Trophoblast cell (in vitro differentiated cells and primary cell): ENCODE measurements around the gene DYRK1B.
"Not testable (repeated sequence)": the region's sequence is repeated elsewhere in the genome, so short reads cannot be mapped to it uniquely, and the experiment has no call there.

Experiments used
- DNase-seq, 2 donors: peaks; one replicate each; pipeline ENCODE4 v3.0.0-alpha.2; 2016
- H2AFZ ChIP-seq: 2 replicates; pipeline ENCODE4 v1.6.1; 2013; ENCODE audit warnings: low read length, moderate library complexity, mild to moderate bottlenecking; ENCODE audit not compliant: insufficient read depth, poor library complexity
- H2AK5ac ChIP-seq: 2 replicates; pipeline ENCODE4 v1.6.1; 2013; ENCODE audit warnings: mild to moderate bottlenecking, low read length
- H2BK120ac ChIP-seq: 2 replicates; pipeline ENCODE4 v1.6.1; 2013; ENCODE audit warnings: low read length, mild to moderate bottlenecking, moderate library complexity; ENCODE audit not compliant: insufficient read depth, poor library complexity
- H2BK12ac ChIP-seq: 2 replicates; pipeline ENCODE4 v1.6.1; 2013; ENCODE audit warnings: mild to moderate bottlenecking, low read length, moderate library complexity
- H2BK5ac ChIP-seq: 2 replicates; pipeline ENCODE4 v1.6.1; 2013; ENCODE audit warnings: low read length, low read depth, moderate library complexity, mild to moderate bottlenecking; ENCODE audit not compliant: poor library complexity
- H3K14ac ChIP-seq: 2 replicates; pipeline ENCODE4 v1.6.1; 2013; ENCODE audit warnings: mild to moderate bottlenecking, low read length
- H3K18ac ChIP-seq: 2 replicates; pipeline ENCODE4 v1.6.1; 2013; ENCODE audit warnings: mild to moderate bottlenecking, low read length
- H3K23ac ChIP-seq: 2 replicates; pipeline ENCODE4 v1.6.1; 2013; ENCODE audit warnings: low read length
- H3K27ac ChIP-seq: 2 replicates; pipeline ENCODE4 v1.5.1; 2013; ENCODE audit warnings: low read depth, mild to moderate bottlenecking, inconsistent platforms, low read length, moderate library complexity
- H3K27me3 ChIP-seq: 2 replicates; pipeline ENCODE4 v1.6.1; 2013; ENCODE audit warnings: inconsistent platforms, mild to moderate bottlenecking, low read length, moderate library complexity; ENCODE audit not compliant: insufficient read depth
- H3K36me3 ChIP-seq, 2 experiments: 1 replicate in 1 of 2; 2 replicates in 1 of 2; pipeline ENCODE4 v1.6.1; 2013; ENCODE audit warnings: low read length in 2 of 2, mild to moderate bottlenecking in 2 of 2, moderate library complexity in 1 of 2; ENCODE audit not compliant: insufficient read depth in 2 of 2, control insufficient read depth in 1 of 2
- H3K4ac ChIP-seq: 2 replicates; pipeline ENCODE4 v1.6.1; 2013; ENCODE audit warnings: low read depth, mild to moderate bottlenecking, low read length, moderate library complexity
- H3K4me1 ChIP-seq, 2 experiments: 1 replicate in 1 of 2; 2 replicates in 1 of 2; pipeline ENCODE4 v1.6.1; 2013; ENCODE audit warnings: low read length in 2 of 2, mild to moderate bottlenecking in 2 of 2, moderate library complexity in 1 of 2; ENCODE audit not compliant: insufficient read depth in 2 of 2, control insufficient read depth in 1 of 2
- H3K4me2 ChIP-seq: 2 replicates; pipeline ENCODE4 v1.6.1; 2013; ENCODE audit warnings: inconsistent platforms, mild to moderate bottlenecking, low read length, moderate library complexity
- H3K4me3 ChIP-seq: 2 replicates; pipeline ENCODE4 v1.5.1; 2013; ENCODE audit warnings: mild to moderate bottlenecking, low read depth, low read length, inconsistent platforms
- H3K79me1 ChIP-seq: one replicate; pipeline ENCODE4 v1.6.1; 2013; ENCODE audit warnings: low read length
- H3K79me2 ChIP-seq: 2 replicates; pipeline ENCODE4 v1.6.1; 2013; ENCODE audit warnings: low read length, mild to moderate bottlenecking; ENCODE audit not compliant: control insufficient read depth, insufficient read depth, poor library complexity
- H3K9ac ChIP-seq: 2 replicates; pipeline ENCODE4 v1.6.1; 2013; ENCODE audit warnings: mild to moderate bottlenecking, low read length
- H3K9me3 ChIP-seq: 2 replicates; pipeline ENCODE4 v1.6.1; 2013; ENCODE audit warnings: low read depth, mild to moderate bottlenecking, control low read depth, inconsistent platforms, low read length; ENCODE audit not compliant: insufficient read depth
- H4K12ac ChIP-seq: 2 replicates; pipeline ENCODE4 v1.6.1; 2013; ENCODE audit warnings: low read depth, mild to moderate bottlenecking, low read length, moderate library complexity
- H4K8ac ChIP-seq: 2 replicates; pipeline ENCODE4 v1.6.1; 2013; ENCODE audit warnings: low read depth, mild to moderate bottlenecking, low read length, moderate library complexity
- H4K91ac ChIP-seq: one replicate; pipeline ENCODE4 v1.6.1; 2013; ENCODE audit warnings: low read depth, mild to moderate bottlenecking, low read length, moderate library complexity
- WGBS: extraction: QIAGEN DNeasy Blood & Tissue Kit; methylation state at CpG from one replicate; pipeline ENCODE4 v1.1.7; 2013; ENCODE audit warnings: missing lambda C conversion rate; ENCODE audit not compliant: insufficient read length, insufficient coverage; ENCODE audit errors: extremely low coverage; 5-methylcytosine and 5-hydroxymethylcytosine counted together

The DYRK1B gene

GRCh38 chr19:39811064-39811463, 22.9 kb downstream of the DYRK1B start:
- Histone ChIP-seq H3K4me2 (no peak overlapping the region), H2BK12ac (no peak overlapping the region), H3K36me3 (no peaks in the 10 kb centered on the region), H4K91ac (no peak overlapping the region), H3K23ac (no peak overlapping the region), H3K79me2 (no peaks in the 10 kb centered on the region), H3K9ac (no peak overlapping the region), H3K4ac (no peak overlapping the region), H3K27ac (no peak overlapping the region), H3K14ac (no peak overlapping the region), H3K9me3 (peaks cover 2% of the 10 kb centered on the region), H4K12ac (no peak overlapping the region), H2AFZ (no peak overlapping the region), H3K79me1 (no peaks in the 10 kb centered on the region), H4K8ac (no peak overlapping the region), H2BK120ac (no peak overlapping the region), H3K4me3 (no peak overlapping the region), H3K27me3 (no peaks in the 10 kb centered on the region), H3K4me1 (no peaks in the 10 kb centered on the region), H2BK5ac (no peak overlapping the region), H3K18ac (no peak overlapping the region), H2AK5ac (no peak overlapping the region)
- no peak for DNase-seq
- WGBS = no CpG with 5 or more reads among the region's 4 CpGs

DNA sequence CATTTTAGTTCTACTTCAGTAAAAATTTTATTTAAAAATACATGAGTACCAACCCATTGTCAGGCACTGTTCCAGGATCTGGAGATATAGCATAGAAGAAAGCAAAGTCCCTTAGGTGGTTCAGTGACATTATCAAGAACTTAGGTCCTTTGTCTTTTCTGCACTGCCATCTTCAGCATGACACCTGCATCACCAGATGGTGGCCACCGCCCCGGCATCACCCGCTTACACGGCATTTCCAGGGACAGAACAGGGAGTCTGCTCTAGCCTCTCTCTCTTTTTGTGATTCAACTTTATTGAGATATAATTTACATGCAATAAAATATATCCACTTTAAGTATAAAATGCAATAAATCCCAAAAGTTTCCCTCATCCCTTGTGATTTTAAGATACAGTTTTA, 23.5 kb downstream of the DYRK1B start:
- Histone ChIP-seq H3K18ac (no peak overlapping the region), H2BK120ac (no peak overlapping the region), H3K4me1 (no peaks in the 10 kb centered on the region), H4K12ac (no peak overlapping the region), H3K27me3 (no peaks in the 10 kb centered on the region), H3K27ac (no peak overlapping the region), H2AK5ac (no peak overlapping the region), H3K36me3 (no peaks in the 10 kb centered on the region), H3K4me3 (no peak overlapping the region), H3K4ac (no peak overlapping the region), H3K14ac (no peak overlapping the region), H3K4me2 (no peak overlapping the region), H2BK12ac (no peak overlapping the region), H2BK5ac (no peak overlapping the region), H3K9me3 (peaks cover 2% of the 10 kb centered on the region), H4K91ac (no peak overlapping the region), H3K79me1 (no peaks in the 10 kb centered on the region), H2AFZ (no peak overlapping the region), H3K79me2 (no peaks in the 10 kb centered on the region), H4K8ac (no peak overlapping the region), H3K23ac (no peak overlapping the region), H3K9ac (no peak overlapping the region)
- DNase-seq = no peak
- no CpG with 5 or more reads among the region's 4 CpGs for WGBS

GRCh38 chr19:39809368-39809767, 24.6 kb downstream of the DYRK1B start:
- no peak overlapping the region for H3K14ac ChIP-seq
- H2BK5ac ChIP-seq = no peak overlapping the region
- H2BK12ac ChIP-seq = no peak overlapping the region
- H2AK5ac ChIP-seq = no peak overlapping the region
- no peaks in the 10 kb centered on the region for H3K27me3 ChIP-seq
- no peak overlapping the region for H4K91ac ChIP-seq
- WGBS = no CpG with 5 or more reads among the region's 4 CpGs
- H4K8ac ChIP-seq = no peak overlapping the region
- no peaks in the 10 kb centered on the region for H3K36me3 ChIP-seq
- H3K9me3 ChIP-seq = peaks cover 2% of the 10 kb centered on the region
- no peak for DNase-seq
- no peak overlapping the region for H2AFZ ChIP-seq
- no peak overlapping the region for H3K23ac ChIP-seq
- no peak overlapping the region for H2BK120ac ChIP-seq
- H3K4me1 ChIP-seq = no peaks in the 10 kb centered on the region
- H3K79me2 ChIP-seq = no peaks in the 10 kb centered on the region
- no peak overlapping the region for H3K18ac ChIP-seq
- no peak overlapping the region for H3K4me3 ChIP-seq
- no peak overlapping the region for H4K12ac ChIP-seq
- H3K4ac ChIP-seq = no peak overlapping the region
- H3K4me2 ChIP-seq = no peak overlapping the region
- no peak overlapping the region for H3K27ac ChIP-seq
- no peak overlapping the region for H3K9ac ChIP-seq
- no peaks in the 10 kb centered on the region for H3K79me1 ChIP-seq

- not testable (repeated sequence) for H3K79me1 ChIP-seq, H3K4me1 ChIP-seq, H3K14ac ChIP-seq, H2BK5ac ChIP-seq, H4K91ac ChIP-seq, H3K27ac ChIP-seq, DNase-seq, H2AK5ac ChIP-seq, H3K4ac ChIP-seq, H3K23ac ChIP-seq, H2BK120ac ChIP-seq, H4K8ac ChIP-seq, H2AFZ ChIP-seq, H3K9me3 ChIP-seq, H3K27me3 ChIP-seq, H3K4me3 ChIP-seq, H3K18ac ChIP-seq, H3K36me3 ChIP-seq, H3K9ac ChIP-seq, H3K4me2 ChIP-seq, H2BK12ac ChIP-seq, H3K79me2 ChIP-seq, H4K12ac ChIP-seq
- no CpG with 5 or more reads among the region's 7 CpGs for WGBS
These were observed 25.3 kb downstream of the DYRK1B start for GRCh38 chr19:39808688-39809087.
